Measurements from ENCODE around the gene RNF2. TPM values are rescaled to one million over a fixed set of nuclear protein-coding genes. Genes with fewer than 3 reads are reported as not detected.
A peak's percentile ranks its signal among the peaks of the same experiment; 100 is the strongest.

RNF2 gene
- total and polyA plus RNA-seq, 2 donors (not counting 3 experiments of a cell fraction or from before 2014, with no cell fraction given), result 13.6 to 30.6 TPM

DNA sequence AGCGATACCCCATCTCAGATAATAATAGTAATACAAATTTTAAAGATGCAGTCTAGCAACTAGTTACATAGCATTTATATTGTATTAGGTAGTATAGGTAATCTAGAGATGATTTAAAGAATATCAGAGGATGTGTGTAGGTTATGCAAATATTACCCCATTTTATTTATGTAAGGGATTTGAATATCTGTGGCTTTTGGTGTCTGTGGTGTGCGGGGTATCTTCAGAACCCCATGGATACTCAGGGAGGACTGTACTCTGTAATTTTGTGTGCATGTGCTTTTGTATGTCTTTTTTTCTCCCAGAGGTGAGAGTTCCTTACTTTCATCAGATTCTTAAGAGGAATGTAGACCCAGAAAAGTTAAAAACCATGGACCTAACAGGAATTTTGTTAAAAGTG lies 12.8 kb downstream of the RNF2 start:
- POLR2A ChIA-PET, result no interaction called here

More for the DNA sequence above, 12.8 kb downstream of the RNF2 start:
- intact Hi-C loops (cut with micrococcal nuclease) (no loop called here), dilution Hi-C loops (cut with MboI; ENCODE audit: extremely low pct_ligation_motif_present, low sequenced_read_pairs) (no loop called here)
- no peaks in the 10 kb centered on the region for H3K9me1 ChIP-seq (replicated peaks; ENCODE audit: control insufficient read depth, extremely low read depth, insufficient read depth, low read length)
- FAIRE-seq, result no peak
- CTCF ChIA-PET, result no interaction called here
- H3K9me3 ChIP-seq (replicated peaks; ENCODE audit: control insufficient read depth, insufficient read depth, low read length), result no peaks in the 10 kb centered on the region
- H3K4me3 ChIP-seq (replicated peaks in 1 of 3; ENCODE audit: insufficient read depth in 1 of 3, low read depth in 1 of 3, low read length in 3 of 3), result no peak overlapping the region
- peaks cover 10% of the 10 kb centered on the region for H4K20me1 ChIP-seq (replicated peaks; ENCODE audit: control insufficient read depth, extremely low read depth, insufficient read depth, low read length)
- no peak for TF ChIP-seq CTCF (IDR thresholded peaks at IDR 0.05; ENCODE audit: extremely low read depth in 1 of 2, insufficient read depth in 1 of 2, low read depth in 1 of 2, low read length in 2 of 2)
- TF ChIP-seq POLR2AphosphoS5 (IDR thresholded peaks at IDR 0.05; ENCODE audit: insufficient read depth, low read depth, low read length), result no peak
- no peak for TF ChIP-seq FOS (IDR thresholded peaks at IDR 0.05; ENCODE audit: borderline replicate concordance, insufficient read depth, low read length)
- TF ChIP-seq MYC (IDR thresholded peaks at IDR 0.05; ENCODE audit: low read depth, low read length), result no peak
- no peak for TF ChIP-seq JUN (IDR thresholded peaks at IDR 0.05; ENCODE audit: borderline replicate concordance, insufficient read depth, insufficient read length, low read depth)
- no peak for TF ChIP-seq EZH2 (IDR thresholded peaks at IDR 0.05; ENCODE audit: borderline replicate concordance, low read depth, low read length, severe bottlenecking)
- H3K79me2 ChIP-seq (ENCODE audit: control insufficient read depth, insufficient read depth, low read length), result peaks cover 74% of the 10 kb centered on the region
- H3K27ac ChIP-seq (ENCODE audit: insufficient read depth, low read depth, low read length), result no peak overlapping the region
- no peak overlapping the region for H2AFZ ChIP-seq (ENCODE audit: low read depth, low read length)
- no peaks in the 10 kb centered on the region for H3K36me3 ChIP-seq (ENCODE audit: control insufficient read depth in 2 of 2, extremely low read depth in 1 of 2, insufficient read depth in 2 of 2, low read length in 2 of 2)
- peak; percentile 3 for DNase-seq (ENCODE audit: low read depth, low spot score)
- H3K4me1 ChIP-seq (ENCODE audit: control insufficient read depth, extremely low read depth, insufficient read depth, low read length), result no peaks in the 10 kb centered on the region
- no TSS peak for BruUV-seq (replicated peaks)
- no peak overlapping the region for H3K4me2 ChIP-seq (ENCODE audit: insufficient read depth, low read length)
- no peak overlapping the region for H3K9ac ChIP-seq (replicated peaks; ENCODE audit: extremely low read depth, insufficient read depth, low read length)
- H3K27me3 ChIP-seq (ENCODE audit: control insufficient read depth in 2 of 2, insufficient read depth in 2 of 2, low read length in 2 of 2), result no peaks in the 10 kb centered on the region
